HG02678 (cell line): Measurements from ENCODE around the gene MTCL1.

Source experiments
- ATAC-seq: cut with Tn5 transposase; IDR thresholded peaks from one replicate; pipeline ENCODE4 v1.9.1; 2021; ENCODE audit warnings: mild to moderate bottlenecking, moderate library complexity; ENCODE audit not compliant: unreplicated experiment

The MTCL1 gene

GRCh38 chr18:8826971-8827370 lies 121.6 kb downstream of the MTCL1 start:
- ATAC-seq: no peak

DNA sequence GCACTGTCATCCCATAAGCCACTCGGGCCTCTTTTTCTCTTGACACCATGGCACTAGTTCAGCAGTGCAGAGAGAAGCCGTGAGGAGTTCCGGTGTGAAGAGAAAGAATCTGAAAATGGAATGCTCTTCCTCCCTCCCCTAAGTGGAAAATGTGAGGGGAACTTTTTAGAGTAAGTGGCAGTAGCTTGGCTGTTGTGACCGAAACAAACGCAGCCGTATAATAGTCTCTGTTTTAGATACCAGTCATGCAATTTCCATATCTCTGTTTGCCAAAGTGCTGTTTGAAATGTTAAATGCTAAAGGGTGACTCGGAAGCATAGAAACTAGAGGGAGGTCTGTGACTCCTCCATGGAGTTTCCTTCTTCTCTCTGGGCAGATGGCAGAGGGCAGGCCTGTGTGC lies 122.9 kb downstream of the MTCL1 start:
- ATAC-seq: no peak

GRCh38 chr18:8828798-8829197 lies 123.4 kb downstream of the MTCL1 start:
- ATAC-seq: no peak

- no peak for ATAC-seq
These were observed 125.0 kb downstream of the MTCL1 start for GRCh38 chr18:8830067-8831060.

GRCh38 chr18:8831112-8831511 lies 125.8 kb downstream of the MTCL1 start:
- ATAC-seq: no peak

GRCh38 chr18:8831531-8831930 lies 126.2 kb downstream of the MTCL1 start:
- ATAC-seq: no peak

DNA sequence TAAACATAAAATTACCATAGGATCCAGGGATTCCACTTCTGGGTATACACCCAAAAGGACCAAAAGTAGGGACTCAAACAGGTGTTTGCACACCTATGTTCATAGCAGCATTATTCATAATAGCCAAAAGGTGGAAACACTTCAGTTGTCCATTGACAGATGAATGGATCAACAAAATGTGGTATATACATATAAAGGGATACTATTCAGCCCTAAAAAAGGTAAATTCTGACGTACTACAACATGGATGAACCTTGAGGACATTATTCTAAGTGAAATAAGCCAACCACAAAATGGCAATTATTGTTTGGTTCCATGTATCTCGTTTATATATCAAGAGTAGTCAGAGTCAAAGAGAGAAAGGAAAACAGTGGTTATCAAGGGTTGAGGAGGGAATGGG lies 128.1 kb downstream of the MTCL1 start:
- ATAC-seq: no peak

DNA sequence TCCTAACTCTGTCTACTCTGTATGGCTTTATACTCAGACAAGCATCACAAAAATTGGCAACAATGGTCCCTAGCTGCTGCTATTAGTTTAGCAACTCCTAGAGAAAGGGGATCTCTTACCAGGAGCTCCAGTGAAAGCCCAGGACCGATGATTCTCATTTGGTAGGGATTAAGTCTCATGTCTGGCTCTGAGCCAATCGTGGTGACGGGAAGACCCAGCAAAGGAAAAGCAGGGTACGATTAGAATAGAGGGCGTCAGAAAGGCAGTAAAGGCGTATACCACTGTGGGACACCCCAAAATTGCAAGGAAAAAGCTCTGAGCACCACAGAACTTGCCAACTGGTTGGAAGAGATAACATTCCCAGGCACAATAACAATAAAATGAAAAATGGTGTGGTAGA lies 129.5 kb downstream of the MTCL1 start:
- ATAC-seq: no peak

DNA sequence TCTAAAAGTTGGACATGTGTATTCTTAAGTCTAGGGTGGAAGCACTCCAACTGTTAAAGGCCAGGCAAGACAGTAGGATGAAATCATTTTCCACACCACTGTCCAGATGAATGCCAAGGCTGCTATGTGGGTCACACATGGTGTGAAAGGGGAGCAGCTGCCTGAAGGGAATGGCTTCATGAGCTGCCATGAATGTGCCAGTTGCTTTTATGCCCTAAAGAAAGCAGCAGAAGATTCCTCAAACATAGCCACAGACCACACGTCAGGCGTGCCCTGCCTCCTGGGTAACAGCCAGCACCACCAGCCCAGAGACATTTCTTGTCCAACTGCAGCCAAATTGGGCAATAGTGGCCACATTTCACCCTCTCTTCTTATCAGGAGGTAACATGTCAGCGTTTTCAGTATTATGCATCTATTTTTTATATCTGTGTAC lies 130.2 kb downstream of the MTCL1 start:
- no peak for ATAC-seq

DNA sequence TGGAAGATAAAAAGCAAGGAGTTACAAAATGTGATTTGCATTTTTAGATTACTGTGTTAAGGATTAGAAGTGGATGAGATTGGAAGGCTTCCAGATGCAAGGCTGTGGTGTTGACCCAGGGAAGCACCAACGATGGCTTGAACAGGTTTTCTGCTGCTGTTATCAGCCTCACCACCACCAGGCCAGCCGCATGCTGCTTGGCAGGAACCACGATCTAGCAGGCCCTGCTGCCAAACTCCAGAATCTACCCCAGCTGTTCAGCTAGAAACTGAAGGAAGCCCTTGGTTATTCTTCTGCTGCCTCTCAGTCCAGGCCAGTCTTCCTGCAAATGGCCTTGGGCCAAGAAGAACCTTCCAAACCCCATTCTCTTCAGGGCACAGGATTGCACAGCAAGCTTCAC lies 133.9 kb downstream of the MTCL1 start:
- no peak for ATAC-seq

DNA sequence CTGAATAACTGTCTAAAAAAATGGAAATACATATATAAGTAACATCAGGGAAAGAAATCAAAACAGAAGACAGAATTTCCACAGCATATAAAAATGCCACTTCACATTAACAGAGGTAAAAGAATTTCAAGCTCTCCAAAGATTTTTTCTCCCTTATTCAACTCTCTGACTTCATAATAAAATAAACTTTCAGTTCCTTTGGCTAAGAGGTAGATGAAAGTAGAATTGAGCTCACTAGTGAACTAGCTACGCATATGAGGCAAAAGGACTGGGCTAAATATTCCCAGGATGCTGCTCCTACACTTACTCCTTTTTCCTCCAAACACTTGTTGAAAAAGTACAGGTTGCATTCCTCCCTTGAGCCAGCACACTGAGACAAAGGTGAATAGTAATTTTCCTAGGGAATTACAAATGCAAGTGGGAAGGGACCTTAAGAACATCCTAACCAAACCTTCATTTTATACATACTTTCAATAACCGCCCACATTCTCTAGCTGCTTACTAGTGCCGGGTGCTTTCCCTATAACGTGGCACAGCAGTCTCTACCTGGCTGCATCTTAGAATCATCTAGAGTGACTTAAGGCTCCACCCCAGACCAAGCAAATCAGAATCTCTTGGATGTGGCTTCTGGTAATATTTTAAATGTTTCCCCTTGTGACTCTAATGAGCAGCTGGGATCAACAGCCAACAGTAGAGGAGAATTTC lies 136.6 kb downstream of the MTCL1 start:
- no peak for ATAC-seq

GRCh38 chr18:8842506-8842905 lies 137.2 kb downstream of the MTCL1 start:
- no peak for ATAC-seq

GRCh38 chr18:8843005-8843404 lies 137.6 kb downstream of the MTCL1 start:
- no peak for ATAC-seq

GRCh38 chr18:8844721-8845148 lies 139.4 kb downstream of the MTCL1 start:
- no peak for ATAC-seq

- ATAC-seq: no peak
These were observed 140.2 kb downstream of the MTCL1 start for GRCh38 chr18:8845506-8845905.

DNA sequence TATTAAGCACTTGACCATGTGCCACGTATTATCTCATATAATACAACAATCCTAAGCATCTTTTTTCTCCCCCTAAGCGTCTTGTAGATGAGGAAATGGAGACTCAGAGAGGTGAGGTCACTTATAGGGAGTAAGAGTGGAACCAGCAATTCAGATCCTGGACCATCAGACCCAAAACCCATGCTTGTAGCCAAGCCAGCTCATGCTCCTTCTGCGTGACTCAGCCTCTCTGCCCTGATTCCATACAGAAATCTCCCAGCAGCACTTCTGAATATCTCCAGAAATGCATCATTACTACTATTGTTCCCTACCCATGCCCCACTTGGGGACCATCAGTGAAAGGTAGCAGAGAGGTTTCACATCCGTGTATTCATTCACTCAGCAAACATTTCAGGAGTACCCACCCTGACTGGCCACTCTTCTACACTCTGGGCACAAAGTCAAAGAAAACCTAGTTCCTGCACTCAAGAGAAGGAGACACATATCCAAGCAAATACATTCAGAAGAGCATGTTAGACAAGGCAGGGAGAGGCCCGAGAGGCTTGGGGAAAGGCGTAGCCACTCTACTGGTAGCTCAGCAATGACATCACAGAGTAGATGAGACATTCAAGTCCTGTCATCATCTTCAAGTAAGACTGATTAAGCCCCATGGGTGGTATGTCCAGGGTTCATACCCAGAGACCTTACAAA lies 141.9 kb downstream of the MTCL1 start:
- ATAC-seq: no peak

DNA sequence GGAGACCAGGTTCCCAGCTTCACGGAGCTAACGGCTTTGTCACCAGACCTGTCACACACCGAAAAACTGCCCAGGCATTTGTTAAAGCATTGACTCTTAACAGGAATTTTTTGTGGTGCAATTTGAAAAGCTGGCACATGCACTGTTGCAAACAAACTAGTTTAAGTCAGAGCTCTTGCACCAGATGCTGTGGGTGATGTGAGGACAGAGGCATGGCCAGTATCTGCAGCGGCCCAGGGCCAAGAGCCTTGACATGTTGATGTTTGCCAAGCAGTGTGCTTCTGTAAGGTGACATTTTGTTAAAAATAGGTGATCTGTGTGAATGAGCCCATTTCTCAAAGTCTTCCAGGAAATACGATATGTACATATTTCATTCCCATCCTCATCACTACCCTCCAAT lies 142.5 kb downstream of the MTCL1 start:
- ATAC-seq: no peak

DNA sequence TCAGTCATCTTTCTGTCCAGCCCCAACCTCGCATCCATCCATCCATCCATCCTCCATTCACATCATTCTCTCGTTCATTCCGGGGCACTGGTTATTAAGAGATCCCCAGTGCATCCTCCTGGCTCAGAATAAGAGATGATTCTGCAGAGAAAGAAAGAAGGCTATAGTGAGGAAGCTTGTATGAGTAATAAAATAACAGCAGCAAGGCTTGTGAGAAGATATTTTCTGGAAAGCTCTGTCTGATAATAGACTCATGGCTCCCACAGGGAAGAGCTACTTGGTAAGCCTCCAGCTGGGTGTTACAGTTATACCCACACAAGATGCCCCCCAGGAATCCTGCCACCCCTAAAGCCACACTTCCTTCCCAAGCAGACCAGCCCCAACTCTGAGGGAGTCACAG lies 143.2 kb downstream of the MTCL1 start:
- ATAC-seq: no peak

DNA sequence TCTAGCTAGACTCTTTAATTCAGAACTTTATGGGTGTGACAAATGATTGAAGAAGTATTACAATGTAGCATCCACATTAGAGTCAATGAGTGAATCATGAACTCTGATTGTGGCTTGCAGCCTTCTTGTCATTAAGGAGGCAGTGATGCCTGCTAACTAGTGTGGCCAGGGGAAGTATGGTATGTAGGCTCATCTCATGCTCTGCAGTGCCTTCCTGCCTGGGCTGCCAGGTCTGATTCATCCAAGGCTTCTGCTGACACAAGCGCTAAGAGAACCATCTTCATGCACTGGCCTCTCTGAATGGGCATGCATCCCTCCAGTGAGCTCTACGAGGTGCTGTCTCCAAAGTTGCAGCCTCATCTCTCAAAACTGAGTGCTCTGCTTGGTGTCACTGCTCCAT lies 144.3 kb downstream of the MTCL1 start:
- ATAC-seq: no peak

DNA sequence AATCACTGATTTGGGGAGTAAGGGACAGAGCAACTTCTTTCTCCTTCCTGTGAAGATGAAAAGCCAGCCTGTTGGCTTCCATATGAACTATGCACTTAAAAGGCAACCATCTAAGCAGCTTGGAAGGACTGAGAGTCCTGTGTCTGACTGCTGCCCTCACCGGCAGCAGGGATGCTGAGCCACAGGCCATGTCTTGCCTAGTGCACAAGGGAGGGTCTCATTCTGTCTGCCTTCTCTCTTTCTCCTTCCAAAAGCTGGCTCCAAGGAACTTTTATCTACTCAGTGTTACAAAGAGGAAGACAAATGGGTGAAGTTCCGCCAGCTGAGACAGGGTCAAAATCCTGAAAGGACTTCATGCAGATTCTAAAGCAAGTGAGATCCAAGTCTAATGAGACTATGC lies 146.3 kb downstream of the MTCL1 start:
- ATAC-seq: no peak

GRCh38 chr18:8854550-8854949 lies 149.2 kb downstream of the MTCL1 start:
- no peak for ATAC-seq
